KG1 (cell line): ENCODE measurements around the gene SERGEF.

Source experiments
- DNase-seq: peaks from one replicate; lab custom pipeline; 2025; lab: John Stamatoyannopoulos, UW

SERGEF gene

DNA sequence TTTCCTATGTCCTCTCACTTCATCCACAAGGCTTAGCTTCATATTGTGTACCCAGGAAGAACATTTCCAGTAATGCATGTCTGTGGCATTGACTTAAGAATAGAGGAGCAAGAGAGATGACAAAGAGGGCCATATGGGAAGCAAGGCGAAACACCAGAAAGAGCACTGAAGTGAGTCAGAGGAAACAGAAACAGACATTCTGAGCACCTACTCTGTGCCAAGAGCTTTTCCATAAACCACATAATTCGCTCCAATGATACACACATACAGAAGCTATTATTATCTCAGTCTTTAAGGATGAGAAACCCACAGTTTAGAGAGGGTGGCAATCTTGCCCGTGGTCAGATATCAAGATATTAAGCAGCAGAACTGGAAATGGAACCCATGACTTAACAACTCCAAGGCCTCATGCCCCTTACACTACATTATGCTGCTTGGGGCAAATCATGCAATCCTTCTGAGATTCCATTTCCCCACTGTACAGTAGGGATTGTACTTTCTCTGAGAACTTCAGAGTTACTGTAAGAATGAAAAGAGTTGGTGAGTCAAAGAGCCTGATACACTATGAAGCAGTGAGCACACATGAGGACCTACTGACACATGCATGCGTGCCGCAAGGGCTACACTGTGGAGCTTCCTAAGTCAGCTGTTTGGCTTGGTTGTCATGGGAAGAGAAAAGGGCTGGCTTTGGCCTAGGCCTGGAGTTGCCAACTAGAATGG is 151.7 kb downstream of the SERGEF start:
- DNase-seq, result no peak

DNA sequence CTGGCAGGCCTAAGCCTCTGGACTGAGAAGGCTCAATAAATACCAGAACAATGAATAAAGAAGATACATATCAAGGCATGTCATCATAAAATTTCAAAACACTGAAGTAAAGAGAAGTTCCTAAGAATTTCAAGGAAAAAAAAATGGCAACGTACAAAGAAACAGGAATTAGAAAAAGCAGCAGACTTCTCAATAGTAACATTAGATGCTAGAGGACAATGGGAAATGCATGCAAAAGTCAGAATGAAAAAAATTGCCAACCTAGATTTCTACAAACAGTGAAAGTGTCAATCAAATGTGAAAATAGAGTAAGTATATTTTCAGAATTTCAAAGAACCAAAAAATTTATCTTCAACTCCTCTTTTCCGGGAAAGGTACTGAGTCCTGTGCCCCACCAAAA is 153.3 kb downstream of the SERGEF start:
- no peak for DNase-seq

DNA sequence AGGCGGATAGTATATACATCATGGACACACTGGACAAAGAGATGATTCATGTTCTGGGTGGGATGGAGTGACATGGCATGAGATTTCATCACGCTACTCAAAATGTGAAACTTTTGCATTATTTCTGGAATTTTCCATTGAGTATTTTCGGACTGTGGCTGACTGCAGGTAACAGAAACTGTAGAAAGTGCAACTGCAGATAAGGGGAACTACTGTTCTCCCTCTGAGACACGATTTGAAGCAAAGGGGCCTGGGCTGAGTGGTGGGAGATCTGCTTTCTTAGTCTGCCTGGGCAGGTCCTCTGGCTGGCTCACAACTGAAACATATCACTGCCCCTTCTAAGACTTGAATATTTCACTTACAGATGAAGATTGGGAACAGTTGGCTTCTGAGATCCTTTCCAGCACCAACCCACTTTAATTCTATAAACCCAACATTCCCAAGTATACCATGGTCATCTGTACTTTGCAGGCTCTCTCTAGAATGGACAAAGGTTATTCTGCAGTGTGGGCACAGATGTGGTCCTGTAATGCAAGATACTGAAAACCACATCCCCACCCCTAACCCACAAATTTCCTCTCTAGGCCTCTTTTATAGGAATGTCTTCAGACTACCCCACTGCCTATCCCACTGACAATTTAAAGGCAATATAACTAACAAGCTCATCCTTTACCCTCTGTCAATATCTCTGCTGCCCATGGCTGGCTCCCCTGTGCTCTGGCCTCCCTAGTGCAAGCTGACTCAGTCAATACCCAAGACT is 157.1 kb downstream of the SERGEF start:
- DNase-seq, result no peak

DNA sequence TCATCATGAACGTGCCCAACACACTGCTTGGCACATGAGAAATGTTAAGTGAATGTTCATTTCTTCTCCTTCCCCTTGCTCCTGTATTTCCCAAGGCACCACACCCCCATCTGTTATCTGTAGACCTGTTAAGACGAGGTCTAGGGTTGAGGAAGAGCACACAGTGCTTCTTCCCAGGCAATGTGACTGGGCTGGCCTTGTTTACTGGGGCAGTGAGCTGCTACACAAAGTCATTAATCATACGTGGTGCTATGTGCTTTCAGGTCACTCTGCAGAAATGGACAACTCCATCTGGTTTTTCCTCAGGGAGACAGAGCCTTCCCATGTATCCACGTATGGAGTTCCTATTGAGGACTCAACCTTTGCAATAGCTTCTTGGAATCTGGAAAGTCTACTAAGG is 159.6 kb downstream of the SERGEF start:
- no peak for DNase-seq

DNA sequence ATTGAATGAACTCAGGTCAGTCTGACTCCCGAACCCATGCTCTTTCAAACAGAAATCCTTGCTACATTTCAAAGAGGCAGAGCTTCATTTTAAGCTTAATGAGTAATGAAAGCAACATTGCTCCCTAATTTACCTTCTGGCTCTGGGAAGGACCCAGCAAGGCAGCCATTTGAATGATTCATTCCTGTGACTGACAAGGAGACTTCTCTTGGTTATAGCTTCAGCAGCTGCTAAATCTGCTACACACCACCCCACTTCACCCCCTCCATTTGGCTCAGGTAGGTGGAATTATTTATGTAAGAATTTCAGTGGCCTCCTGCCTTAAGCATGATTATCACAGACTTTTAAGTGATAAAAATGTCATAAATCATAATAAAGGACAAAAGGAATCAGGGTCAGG is 160.6 kb downstream of the SERGEF start:
- no peak for DNase-seq

DNA sequence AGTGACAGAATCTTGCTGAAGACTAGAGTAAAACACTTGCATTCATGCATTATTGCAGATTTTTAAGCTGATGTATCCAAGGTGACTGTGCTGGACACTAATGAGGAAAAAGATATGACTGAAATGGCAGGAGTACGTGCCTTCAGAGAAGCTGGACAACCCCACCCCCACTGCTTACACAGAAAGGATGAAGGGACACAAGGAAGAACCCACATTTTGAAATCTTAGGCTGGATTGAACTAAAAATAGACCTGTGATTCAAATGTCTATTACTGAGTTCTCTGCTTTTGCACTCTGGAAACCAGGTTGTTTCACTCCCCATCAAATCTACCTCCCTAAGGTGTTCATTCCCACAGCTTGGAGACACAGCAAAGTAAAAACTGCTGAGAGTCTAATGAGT is 161.2 kb downstream of the SERGEF start:
- no peak for DNase-seq

DNA sequence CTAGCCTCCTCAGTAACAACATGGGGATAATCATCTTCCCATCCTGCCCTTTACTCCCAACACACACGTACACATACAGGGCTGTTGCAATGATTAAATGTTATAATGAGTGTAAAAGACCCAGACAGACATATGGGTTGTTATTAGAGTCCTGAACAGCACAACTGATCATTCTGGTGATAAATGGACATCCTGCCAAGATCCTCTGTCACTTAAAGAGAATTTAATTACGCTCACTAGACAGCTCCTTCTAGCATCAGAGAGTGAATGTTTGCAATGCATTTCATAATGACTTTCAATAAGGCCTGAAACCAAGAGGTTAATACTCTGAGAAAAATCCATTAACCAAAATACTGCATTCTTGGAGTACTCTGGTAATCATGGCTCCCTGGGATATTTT is 162.5 kb downstream of the SERGEF start:
- DNase-seq, result no peak

DNA sequence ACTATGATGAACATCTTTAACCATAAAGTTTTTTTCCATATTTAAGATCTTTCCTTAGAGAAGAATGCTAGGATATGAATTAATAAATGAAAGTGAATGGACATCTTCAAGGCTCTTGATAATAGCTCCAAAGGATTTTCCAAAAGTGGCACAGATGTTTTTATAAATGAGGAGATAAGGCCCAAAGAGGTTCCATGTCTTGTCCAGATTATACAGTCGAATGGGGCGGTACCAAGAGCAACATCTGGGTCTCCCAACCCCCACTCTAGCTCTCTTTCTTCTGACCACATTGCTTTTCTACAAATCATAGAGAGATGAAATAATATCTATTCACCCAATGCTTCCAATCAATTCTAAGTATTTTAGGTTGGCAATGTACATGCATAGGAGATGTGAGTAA is 164.1 kb downstream of the SERGEF start:
- no peak for DNase-seq

DNA sequence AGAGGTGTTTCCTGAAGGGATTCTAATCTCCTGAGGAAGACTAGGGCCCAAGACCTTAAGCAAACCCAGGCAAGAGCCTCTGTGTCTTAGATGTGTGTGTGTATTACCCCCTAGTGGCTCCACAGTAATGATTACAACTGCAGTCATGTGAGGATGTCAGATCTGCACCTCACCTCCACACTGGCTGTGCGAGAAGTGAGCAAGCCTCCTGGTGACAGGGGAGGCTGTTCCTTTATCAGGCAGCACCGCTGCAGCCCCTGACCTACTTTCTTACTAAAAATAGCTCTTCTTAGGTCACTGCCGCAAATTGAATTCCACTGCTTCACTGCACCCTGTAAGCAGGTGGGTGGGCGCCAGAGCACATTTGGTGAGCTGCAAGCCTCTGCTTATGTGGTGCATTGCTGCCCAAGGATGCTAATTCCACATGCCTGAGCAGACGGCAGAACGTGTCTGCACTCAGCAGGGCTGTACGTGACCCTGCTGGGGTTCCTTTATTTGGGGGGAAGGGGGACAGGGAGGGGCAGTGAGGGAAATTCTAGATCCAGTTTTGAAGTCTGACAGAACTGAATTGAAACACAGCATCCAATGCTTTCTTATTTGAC is 165.9 kb downstream of the SERGEF start:
- no peak for DNase-seq

DNA sequence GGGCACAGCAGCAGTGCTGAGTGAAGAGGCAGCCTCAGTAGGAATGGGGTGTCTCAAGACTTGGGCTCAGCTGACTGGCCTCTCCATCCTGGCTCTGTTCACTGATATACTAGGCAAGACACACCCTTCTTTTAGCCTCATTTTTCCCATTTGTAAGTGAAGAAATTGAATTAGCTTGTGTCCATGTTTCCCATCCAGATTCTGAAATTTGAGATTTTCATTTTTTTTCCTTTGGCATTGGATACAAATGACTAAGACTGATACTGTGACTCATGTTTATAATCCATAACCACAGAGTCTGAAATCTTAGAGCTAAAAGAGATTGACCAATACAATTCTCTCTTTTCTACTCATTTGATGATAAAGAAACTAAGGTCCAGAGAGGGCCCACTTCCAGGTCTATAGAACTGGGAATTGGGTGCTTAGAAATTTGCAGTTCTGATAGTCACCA is 167.4 kb downstream of the SERGEF start:
- no peak for DNase-seq

DNA sequence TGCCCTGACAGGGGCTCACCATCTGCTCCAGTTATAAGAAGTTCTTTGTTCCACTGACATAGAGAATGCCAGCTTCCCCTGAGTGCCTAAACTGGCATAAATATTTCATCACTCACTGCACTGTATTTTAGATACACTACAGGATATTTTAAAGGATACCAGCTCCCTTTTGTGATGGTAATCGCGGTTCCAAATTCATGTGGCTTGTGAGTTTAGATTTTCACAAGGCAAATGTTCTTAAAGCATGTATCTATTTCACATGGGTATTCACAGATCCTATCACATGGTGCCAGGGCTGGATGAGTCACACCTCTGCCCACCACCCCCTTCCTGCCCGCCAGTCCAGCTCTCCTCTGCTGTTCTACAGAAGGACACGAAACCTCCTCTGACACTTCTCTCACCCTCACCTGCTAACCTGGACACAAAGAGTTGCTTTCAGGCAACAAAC is 172.7 kb downstream of the SERGEF start:
- no peak for DNase-seq

DNA sequence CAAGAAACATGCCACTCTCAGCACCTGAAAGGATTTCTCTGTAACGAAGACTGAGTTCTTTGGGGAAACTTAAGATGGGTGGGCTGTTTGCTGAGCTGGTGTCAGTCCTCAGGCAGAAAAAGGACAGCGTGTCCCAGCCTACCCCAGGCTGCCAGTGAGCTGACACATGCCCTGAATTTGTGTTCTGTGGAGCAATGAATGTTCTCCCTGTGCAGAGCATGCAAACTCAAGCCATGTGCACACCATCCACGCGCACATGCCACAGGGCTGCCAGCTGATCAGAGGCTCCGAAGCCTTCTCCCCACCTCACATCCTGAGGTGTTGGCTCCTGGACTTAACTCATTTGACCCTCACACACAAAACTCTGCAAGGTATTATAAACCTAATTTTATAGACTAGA is 173.4 kb downstream of the SERGEF start:
- no peak for DNase-seq

DNA sequence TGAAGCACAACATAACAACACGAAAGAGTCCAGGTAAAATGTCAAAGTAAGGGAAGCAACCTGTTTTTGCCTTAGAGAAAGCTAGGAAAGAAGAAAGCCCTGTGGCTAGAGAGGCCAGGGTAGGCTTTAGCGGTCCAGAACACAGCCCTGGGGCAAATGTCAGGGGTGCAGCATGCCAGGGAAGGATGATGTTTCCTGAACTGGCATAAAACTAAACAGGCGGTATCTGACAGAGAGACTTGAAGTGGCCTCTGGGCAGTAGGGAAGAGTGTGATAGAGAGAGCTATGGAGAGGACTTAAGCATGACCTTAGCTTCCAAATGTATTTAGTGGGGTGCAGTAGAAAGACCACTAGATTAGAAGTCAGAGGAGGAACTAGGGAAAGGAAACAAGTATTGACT is 174.7 kb downstream of the SERGEF start:
- DNase-seq, result no peak

DNA sequence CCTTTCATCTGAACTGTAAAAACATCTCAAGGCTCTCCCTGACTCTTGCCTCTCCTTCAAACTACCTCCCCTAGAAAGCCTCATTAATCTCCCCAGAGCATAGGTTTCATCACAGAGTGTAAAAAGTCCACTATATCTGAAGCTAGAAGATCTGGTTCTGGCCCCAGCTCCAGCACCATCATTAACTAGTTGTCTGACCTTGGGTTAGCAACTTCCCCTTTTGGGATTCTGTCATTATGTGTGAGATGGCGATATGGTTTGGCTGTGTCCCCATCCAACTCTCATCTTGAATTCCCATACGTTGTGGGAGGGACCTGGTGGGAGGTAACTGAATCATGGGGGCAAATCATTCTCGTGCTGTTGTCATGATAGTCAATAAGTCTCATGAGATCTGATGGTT is 181.0 kb downstream of the SERGEF start:
- DNase-seq, result no peak

DNA sequence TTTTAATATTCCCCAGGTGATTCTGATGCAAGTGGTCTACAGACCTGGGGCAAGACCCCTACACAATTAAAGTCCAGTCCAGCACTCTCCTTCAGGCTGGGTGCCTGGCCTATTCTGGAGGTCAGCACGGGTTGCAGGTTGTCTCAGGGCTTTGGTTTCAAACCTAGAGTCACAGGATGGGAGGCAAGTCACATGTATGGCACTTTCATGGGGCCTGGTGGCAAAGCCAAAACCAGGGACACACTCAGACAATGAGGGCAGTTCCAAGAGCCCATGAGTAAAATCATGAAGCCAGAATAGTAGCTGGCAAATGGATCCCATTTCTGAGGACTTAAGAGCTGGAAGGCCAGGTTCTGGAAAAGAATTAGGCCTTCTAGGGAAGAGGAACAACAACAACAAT is 181.6 kb downstream of the SERGEF start:
- no peak for DNase-seq

DNA sequence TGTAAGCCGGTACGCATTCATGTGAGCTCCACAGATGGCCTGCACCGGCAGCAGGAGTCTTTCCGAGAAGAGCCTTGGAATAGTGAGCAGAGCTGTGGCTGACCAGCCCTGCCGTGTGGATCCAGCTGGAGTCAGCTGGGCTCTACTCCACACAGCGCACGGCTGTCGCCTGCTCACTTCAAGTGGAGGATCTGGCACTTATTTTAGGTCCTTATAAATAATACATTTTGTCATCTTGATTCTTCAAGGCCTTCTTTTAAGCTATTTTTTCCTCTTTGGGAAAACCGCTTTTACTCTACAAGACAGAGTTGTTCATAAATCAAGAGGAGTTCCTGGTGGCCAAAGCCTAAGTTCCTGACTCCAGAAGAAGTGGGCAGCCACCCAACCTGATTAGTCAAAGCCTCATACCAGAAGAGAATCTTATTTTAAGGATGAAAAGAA is 184.5 kb downstream of the SERGEF start:
- no peak for DNase-seq

DNA sequence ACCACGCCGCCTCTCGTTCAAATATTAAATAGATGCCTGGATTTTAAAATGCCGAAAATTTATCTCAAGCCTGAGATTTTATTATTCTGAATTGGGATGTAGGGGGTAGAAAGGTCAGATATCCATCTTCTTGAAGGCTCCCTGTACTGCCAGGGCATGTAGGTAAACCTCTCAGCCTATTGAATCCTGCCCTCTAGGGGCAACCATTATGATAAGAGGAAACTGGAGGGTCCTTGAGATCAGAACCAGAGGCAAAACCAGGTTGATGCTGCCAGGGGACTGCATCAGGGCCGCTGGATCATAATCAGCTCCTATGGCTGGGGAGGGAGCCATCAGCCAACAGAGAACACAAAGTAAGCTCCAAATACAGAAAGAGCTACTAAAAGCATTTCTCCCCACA is 185.8 kb downstream of the SERGEF start:
- DNase-seq, result no peak

DNA sequence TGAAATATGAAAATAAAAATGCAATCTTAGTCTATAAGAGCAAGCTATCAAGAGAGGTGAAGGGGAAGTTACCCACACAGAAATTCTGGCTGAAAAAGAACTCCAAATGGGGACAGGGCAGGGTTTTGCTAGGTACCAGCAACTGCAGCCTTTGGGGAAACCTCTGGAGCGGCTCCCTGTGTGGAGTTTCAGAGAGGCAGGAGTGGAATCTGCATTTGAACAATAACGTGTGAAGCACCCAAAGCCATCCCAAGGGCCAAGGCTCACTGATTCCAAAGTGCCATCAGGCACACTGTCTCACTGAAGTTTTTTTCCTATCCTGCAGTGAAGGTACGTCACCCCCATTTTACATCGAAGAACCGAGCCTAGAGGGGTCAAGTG is 190.5 kb downstream of the SERGEF start:
- DNase-seq, result no peak

DNA sequence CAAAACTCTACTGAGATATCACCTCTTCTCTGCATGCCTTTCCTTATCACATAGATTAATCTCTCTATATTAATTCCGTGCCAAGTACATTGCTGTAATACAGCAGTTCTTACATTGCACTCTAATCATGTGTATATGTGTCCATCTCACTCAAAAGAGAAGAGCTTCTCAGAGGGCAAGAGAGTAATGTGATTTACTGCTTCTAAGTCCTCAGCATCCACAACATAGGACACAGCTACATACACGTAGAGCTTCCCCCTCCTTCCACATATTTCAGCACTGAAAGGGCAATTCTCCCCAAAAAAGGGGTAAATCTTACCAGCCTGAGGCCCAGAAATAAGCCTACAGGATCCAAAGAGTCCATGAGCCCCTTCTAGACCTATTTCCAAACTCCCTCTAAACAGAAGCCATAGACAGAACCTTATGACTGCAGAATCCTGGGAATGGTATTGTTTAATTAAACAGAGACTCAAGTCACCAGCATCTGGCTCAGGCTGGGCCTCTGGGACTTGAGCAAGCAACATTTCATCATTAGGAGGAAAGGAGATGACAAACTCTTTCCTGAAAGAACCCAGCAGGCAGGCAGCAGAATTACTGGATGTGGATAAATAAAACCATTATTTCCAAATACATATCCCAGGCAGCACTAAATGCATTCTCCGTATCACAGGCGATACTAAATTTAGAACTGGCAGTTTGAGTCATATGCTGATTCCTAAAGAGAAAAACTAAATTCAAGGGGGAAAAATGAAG is 191.0 kb downstream of the SERGEF start:
- no peak for DNase-seq

DNA sequence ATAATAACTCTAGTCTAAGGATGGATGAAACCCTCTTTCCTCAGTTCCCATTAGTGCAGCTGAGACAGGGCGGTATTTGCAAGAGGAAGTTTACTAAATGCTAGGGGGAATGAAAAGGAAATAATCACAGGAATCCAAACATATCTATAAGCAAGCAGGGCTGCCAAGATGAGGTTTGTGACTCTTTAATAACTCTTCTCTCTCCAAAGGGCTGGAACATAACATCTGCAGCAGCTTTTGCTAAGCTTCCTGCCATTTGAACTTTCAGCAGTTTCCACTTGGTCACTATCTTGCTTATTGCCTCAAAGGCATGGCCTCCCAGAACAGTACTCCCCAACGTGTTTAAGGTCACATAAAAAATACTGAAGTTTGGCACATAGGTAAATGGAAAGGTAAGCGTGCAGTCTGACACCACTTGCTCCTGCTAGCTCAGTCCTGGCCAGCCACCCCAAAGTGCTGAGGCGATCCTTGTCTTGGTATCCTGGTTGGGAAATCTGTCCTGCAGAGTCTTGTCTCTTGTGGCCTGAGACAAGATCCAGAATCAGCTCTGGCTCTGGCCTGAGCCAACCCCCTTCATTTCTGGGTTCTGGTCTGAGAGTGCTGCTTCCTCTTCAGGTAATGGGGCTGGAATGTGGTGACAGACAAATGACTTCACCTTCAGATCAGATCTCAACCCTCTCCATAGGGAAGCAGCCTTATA is 196.5 kb downstream of the SERGEF start:
- no peak for DNase-seq

DNA sequence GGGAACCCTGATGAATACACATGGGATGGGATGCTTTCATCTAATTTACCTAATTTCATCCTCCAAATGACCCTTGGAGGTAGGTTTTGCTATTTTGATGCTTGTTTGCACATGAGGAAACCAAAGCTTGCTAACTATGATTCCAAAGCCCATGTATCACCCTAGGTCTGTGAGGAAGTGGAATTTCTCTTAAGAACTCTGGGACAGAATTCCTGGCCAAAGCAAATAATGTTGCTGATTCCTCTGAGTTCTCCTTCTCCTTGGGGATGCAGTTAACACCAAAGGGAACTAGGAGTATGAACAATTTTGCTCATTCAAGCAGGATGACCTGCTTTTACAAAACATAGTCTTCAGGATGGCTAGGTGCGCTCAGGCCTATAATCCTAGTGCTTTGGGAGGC is 198.3 kb downstream of the SERGEF start:
- DNase-seq, result no peak
